GM21360 (cell line): ENCODE data around the gene C4orf36.
"Not testable (repeated sequence)": the region's sequence is repeated elsewhere in the genome, so short reads cannot be mapped to it uniquely, and the experiment has no call there.

Experiments
- ATAC-seq: cut with Tn5 transposase; IDR thresholded peaks from one replicate; pipeline ENCODE4 v1.9.1; 2021; ENCODE audit warnings: mild to moderate bottlenecking, moderate library complexity; ENCODE audit not compliant: unreplicated experiment

C4orf36 gene

DNA sequence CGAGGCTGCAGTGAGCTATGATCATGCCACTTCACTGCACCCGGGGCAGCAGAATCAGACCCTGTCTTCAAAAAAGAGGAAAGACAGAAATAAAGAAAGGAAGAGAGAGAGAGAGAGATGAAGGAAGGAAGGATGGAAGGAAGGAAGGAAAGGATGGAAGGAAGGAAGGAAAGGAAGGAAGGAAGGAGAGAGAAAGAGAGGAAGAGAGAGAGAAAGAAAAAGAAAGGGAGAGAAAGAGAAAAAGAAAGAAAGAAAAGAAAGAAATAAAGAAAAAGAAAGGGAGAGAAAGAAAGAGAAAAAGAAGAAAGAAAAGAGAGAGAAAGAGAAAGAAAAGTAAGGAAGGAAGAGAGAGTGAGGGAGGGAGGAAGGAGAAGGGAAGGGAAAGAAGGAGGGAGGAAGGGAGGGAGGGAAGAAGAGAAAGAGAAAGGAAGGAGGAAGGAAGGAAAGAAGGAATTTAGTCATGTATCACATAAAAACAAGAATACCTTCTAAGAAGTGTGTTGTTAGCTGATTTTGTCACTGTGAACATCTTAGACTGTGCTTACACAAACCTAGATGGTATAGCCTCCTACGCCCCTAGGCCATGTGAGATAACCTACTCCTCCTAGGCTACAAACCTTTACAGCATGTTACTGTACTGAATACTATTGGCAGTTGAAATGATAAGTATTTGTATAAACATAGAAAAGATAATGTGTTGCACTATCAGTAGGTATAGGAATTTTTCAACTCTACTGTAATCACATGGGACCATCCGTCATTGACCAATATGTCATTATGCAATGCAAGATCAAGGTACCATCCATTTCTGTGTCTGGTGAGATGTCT lies 25.2 kb upstream of the C4orf36 start:
- ATAC-seq: no peak

DNA sequence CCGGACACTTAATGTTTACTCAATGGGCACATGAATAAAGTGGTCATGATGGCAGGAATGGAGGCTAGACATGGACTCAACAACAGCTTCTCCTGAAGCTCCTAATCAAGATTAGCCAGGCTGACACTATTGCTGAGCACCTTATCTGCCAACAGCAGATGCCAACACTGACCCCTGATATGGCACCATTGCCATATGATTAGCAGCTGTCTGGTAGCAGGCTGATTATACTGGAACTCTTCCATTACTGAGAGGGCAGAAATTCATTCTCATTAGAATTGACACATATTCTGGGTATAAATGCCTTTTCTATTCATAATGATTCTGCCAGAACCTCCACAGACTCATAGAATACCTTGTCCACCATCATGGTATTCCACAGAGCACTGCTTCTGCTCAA lies 24.2 kb upstream of the C4orf36 start:
- no peak for ATAC-seq

DNA sequence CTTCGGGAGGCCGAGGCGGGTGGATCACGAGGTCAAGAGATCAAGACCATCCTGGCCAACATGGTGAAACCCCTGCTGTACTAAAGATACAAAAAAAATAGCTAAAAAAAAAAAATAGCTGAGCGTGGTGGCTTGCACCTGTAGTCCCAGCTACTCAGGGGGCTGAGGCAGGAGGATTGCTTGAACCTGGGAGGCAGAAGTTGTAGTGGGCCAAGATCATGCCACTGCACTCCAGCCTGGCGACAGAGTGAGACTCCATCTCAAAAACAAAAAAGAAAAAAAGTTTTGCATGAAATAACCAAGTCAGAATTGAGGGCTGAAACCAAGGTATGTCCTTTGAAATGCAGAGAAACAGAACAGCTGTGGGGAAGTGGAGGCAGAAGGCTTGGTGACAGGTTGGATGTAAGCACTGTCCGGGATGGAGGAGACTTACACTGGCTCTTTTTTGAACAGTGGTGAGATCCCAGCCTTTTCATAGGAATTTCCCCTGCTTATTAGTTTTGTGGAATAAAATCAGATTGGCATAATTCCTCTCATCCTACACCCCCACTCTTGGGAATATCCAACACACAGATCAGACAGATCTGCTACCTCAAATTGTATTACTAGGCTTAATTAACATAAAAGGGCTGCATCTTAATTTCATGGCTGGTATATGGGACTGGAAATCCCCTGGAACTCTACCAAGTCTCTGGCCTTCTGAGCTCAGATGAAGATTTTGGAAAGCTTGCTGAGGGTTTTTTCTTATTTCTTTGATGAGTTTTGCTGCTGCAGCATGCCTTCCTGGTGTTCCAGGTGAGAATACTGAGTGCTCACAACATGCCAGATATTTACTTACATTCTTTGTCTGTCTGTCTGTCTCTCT lies 18.8 kb upstream of the C4orf36 start:
- no peak for ATAC-seq

DNA sequence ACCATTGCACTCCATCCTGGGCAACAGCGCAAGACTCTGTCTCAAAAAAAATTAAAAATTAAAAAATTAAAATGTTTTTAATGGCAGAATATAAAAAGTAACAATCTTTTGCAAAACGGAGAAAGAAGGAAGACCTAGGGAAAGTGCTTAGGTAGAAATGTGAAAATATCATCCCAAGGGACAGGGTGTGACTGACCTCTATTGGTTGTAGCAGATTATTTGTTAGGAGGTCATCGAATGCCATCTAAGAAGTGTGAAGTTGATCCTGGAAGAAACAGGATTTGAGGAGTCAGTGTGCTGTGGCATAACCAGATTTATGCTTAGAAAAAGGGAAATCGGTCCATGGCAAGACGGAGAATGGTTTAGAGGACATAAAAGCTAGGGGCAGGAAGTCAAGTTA lies 18.1 kb upstream of the C4orf36 start:
- ATAC-seq: no peak

DNA sequence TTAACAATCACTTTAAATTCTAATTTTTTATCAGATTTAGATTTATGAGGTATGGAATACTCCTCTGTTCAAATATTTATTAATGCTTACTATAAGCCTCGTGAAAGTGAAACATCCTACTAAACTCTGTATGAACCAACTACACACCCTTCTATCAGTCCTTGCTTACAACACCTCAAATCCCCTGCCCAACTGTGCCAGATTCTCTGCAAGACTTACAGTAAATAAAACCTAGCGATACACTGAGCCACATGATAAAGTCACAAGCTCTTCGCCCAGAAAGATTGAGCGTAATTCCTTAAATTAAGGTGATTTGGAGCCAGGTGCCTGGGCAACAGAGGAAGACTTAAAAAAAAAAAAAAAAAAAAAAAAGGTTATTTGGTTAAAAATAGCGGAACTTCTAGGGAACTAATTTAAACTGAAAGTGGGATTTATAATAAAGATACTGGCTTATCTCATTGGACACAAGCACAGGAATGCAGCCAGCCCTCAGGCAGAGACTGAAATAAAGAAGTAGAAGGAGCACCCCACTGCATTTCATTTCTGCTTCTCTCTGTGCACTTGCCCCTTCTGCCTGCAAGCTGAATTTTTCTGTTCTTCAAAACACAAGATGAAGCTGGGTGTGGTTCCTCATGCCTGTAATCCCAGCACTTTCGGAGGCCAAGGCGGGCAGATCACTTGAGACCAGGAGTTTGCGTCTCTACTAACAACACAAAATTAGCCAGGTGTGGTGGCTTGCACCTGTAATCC lies 17.5 kb upstream of the C4orf36 start:
- ATAC-seq: no peak

DNA sequence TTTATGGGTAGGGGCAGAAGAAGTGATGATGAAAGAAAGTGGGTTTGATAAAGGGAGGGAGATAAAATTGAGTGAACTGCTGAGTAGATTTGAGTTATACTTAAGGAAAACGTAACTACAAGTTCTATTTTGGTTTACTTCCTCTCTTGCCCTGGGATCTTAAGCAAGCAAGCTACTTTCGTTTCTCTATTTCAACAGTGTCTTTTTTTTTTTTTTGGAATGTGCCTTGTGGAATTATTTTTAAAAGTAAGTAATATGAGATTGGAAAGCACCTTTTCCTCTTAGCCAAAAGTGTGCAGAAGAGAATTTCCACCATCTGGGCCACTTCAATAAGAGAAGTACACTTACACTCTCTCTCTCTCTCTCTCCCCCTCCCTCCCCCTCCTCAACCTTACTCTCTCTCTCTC lies 16.0 kb upstream of the C4orf36 start:
- ATAC-seq: no peak

DNA sequence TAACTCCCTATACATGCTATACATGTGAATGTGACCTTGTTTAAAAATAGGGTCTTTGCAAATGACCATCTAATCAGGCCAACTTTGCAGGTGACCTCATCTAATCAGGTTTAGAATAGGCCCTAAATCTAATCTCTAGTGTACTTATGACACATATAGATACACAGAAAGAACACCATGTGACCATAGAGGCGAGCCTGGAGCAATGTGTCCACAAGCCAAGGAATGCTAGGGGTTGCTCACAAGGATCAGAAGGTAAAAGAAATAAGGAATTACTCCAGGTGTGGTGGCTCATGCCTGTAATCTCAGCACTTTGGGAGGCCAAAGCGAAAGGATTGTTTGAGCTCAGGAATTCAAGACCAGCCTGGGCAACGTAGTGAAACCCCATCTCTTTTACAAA lies 9.6 kb upstream of the C4orf36 start:
- no peak for ATAC-seq

DNA sequence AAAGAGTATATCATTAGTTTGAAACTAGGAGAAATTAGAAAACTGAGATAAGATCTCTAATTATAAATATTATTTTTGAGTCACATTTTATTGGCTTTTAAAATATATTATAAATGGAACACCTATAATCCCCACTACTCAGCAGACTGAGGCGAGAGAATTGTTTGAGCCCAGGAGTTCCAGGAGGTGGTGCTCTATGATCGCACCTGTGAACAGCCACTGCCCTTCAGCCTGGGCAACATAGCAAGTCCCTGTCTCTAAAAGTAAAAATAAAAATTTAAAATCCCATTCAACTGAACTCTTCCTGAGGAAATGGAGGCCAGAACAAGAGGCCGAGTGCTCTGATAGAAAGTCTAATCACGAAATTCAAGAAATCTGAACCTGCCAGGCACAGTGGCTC lies 6.3 kb upstream of the C4orf36 start:
- no peak for ATAC-seq

DNA sequence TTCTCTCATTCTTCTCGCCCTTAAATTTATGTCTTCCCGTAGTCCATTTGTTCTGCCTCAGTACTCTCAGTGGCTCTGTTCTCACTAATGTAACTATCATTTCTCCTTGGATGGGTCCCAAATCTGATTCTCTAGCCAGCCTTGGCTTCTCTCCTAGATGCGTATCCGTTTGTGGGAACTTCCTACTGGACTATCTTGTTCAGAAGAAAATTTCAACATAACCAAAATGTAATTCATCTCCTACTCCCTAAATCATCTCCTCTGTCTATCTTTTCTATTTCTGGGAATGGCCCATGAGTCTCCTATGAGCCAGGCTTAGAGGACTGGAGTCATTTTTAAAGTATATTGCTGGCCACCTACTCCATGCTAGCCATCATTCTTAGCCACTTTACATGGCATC lies 4.4 kb upstream of the C4orf36 start:
- no peak for ATAC-seq

DNA sequence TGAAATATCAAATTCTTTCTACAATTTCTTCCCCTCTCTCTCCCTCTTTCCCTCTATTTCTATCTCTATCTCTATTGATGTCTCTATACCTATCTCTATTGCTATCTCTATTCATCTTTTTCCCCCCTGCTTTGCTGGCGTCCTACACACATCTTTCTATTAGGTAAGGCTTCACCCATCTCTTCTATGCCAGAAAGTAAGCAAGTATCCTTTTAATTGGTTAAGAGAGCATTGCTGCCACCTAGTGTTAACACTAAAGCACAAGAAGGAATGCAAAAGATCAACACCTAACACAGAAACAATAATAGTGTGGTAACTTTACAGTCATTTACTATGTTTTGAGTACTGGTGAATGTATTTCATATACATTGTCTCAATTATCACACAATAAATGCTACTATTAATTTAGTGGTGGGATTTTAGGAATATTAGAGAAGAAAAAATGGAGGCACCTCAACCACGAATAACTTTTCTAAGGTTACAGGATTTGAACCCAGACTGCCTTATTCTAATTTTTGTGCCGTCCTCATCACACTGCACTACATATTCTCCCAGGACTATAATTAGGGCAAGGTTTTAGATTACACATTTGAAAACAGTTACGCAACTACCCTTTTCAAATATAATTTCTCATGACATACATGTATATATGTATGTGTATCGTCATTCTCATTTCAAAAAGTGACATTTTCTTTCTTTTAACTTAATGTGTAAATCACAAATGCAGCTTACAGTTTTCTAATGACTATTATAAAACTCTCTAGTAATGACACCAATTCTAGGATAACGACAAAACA lies 3.7 kb upstream of the C4orf36 start:
- ATAC-seq: no peak

DNA sequence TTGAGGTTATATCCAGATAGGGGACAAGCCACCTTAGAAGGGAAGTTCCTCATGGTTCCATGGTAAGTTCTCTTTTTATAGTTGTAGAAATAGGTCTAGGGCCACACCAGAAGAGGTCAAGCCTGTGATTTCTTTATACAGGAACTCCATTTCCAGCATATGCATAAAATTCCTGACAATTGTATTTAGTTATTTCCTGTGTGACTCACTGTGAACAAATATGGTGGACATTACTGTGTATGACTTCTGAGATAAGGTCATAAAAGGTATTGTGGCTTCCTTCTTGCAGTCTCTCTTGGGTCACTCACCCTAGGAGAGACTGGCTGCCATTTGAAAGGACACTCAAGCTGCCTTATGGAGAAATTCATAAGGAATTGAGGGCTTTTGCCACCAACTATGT lies 2.2 kb upstream of the C4orf36 start:
- no peak for ATAC-seq

DNA sequence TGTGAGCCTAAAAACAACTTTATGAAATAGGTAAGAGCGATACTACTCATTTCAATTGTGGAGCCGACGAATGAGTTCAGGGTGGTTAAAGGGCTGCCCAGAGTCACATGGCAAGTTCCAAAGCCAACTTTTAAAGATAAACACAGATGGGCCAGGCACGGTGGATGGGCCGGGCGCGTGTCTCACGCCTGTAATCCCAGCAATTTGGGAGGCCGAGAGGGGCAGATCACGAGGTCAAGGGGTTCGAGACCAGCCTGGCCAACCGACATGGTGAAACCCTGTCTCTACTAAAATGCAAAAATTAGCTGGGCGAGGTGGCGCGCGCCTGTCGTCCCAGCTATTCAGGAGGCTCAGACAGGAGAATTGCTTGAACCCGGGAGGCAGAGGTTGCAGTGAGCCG lies 914 bp upstream of the C4orf36 start:
- no peak for ATAC-seq

DNA sequence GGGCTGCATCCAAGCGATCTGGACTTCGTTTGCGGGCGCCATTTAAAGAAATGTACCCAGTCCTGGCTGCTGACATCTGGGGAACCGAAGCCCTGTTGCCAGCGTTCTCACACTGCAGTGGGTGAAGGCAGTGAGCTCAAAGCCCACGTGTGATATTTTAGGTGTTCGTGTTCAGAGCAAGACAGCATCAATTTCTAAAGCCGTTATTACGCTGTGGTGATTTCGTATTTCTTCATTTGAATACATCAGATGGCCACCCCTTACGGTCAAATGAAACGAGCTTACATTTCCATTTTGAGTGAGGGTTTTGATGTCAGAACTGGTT lies 376 bp upstream of the C4orf36 start:
- ATAC-seq: no peak

DNA sequence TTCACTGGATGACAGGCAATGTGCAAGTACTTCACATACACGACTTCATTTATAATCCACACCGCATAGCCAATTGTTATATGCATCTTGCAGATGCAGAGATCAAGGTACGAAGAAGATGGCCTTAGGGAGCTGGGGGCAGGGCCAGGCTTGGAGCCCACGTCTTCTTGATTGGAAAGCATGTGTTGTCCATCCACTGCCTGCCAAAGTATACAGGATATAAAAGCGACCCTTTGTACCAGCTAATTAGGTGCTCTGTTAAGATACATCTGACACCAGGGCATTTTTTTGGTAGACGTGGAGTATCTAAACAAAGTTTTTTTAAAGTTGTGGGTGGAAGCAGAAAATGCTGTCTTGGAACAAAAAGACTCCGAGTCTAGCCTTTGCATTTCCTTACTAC lies 1.4 kb downstream of the C4orf36 start:
- no peak for ATAC-seq

DNA sequence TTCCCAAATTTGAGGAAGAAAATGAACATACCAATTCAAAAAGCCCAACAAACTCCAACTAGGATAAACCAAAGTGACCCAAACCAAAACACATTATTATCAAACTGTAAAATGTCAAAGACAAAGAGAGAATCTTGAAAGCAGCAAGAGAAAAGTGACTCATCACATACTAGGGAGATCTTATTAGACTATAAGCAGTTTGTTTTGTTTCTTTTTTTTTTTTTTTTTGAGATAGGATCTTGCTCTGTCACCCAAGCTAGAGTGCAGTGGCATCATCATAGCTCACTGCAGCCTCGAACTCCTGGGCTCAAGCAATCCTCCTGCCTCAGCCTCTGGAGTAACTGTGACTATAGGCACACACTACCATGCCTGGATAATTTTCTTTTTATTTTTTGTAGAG lies 12.6 kb downstream of the C4orf36 start:
- ATAC-seq: no peak

DNA sequence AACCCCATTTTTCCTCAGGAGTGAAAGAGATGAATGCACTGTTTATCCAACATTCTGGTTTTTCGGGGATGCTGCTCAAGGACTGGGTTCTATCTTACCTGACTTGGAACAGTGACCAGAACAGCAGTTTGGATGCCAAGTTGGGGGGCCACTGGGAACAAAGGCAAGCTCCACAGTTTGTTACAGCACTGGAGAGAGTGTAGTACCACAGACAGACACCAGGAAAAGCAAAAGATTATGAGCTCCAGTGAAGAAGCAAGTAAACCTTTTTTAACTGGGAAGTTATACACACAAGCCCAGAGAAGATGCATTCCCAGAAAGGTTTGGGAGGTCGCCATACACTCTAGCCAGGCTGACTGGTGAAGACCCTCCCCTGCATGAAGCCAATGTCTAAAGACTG lies 13.6 kb downstream of the C4orf36 start:
- ATAC-seq: no peak

DNA sequence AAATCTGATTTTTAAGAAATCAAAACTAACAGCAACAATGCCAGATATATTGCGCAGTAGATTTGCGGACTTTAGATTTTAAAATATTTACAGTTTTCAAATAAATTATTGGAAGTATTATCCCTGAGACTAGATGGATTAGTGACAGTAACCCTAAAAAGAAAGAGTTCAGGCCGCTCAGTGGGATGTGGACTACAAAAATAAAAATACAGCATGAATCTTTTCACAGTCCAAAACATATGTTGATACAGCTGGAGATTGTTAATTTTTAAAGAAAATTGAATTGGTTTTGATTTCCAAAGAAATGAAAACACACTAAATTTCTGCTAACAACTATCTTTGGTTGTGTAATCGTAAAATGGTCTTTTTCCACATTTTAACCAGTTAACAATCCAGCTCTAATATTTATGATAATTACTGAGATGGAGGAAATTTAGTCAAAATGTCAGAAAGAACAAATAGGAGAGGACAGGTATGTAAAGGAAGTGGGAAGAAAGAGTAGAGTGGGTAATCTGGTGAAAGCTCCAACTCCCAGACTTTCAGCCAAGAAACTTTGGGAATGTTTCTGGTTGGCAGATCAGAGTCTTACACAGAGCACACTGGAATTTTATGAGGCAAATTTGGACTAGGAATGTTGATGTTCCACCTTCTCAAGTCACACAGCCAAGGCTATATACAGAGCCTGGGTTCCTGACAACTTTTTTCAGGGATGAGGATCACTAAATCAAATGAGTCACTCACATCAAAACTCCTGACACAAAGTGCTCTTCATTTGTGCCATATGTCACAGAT lies 15.1 kb downstream of the C4orf36 start:
- no peak for ATAC-seq

DNA sequence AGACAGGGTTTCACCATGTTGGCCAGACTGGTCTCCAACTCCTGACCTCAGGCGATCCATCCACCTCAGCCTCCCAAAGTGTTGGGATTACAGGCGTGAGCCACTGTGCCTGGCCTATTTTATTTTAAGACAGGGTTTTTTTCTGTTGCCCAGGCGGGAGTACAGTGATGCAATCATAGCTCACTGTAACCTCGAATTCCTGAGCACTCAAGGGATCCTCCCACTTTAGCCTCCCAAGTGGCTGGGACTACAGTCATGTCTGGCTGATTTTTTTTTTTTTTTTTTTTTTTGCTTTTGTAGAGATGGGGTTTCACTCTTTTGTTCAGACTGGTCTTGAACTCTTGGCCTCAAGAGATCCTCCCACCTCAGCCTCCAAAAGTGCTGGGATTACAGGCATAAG lies 16.8 kb downstream of the C4orf36 start:
- not testable (repeated sequence) for ATAC-seq

DNA sequence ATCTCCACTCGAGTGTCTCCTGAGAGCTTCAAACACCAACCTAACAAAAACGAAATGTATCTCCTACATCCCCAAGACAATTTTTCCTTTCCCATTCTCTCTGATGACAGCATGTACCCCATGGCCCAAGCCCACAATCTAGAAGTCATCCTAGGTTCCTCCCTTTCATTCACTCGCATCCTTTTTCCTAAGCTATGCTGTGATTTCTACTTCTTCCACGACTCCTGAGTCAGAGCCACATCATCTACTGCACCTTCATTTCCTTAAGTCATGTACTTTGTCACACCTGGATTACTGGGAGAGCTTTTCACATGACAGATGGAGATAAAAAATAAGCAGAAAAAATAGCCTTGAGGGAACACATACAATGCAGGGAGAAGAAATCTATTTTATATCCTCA lies 20.1 kb downstream of the C4orf36 start:
- ATAC-seq: no peak

DNA sequence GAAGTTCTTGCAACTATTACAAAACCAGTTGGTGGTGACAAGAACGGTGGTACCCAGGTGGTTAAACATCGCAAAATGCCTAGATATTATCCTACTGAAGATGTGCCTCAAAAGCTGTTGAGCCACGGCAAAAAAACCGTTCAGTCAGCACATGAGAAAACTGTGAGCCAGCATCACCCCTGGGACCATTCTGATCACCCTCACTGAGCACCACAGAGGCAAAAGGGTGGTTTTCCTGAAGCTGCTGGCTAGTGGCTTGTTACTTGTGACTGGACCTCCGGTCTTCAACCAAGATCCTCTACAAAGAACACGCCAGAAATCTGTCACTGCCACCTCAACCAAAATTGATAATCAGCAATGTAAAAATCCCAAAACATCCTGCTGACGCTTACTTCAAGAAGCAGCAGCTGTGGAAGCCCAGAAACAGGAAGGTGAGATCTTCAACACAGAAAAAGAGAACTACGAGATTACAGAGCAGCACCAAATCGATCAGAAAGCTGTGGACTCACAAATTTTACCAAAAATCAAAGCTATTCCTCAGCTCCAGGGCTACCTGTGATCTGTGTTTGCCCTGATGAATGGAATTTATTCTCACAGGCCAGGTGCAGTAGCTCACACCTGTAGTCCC lies 21.7 kb downstream of the C4orf36 start:
- no peak for ATAC-seq
